HUES6 (cell line): ENCODE measurements around the gene SUN2.
A peak's percentile ranks its signal among the peaks of the same experiment; 100 is the strongest.

Source experiments
- H3K27ac ChIP-seq: 2 replicates; pipeline ENCODE4 v1.7.0; 2013; ENCODE audit warnings: low read depth, mild to moderate bottlenecking, low read length, inconsistent platforms
- H3K27me3 ChIP-seq: 2 replicates; pipeline ENCODE4 v1.6.1; 2013; ENCODE audit warnings: low read length; ENCODE audit not compliant: control insufficient read depth, insufficient read depth
- H3K36me3 ChIP-seq: 2 replicates; pipeline ENCODE4 v1.6.1; 2013; ENCODE audit warnings: low read length; ENCODE audit not compliant: control insufficient read depth, insufficient read depth
- H3K4me1 ChIP-seq: 2 replicates; pipeline ENCODE4 v1.6.1; 2013; ENCODE audit warnings: low read length; ENCODE audit not compliant: control insufficient read depth, insufficient read depth
- H3K4me3 ChIP-seq: 2 replicates; pipeline ENCODE4 v1.5.1; 2013; ENCODE audit warnings: low read depth, low read length
- H3K9ac ChIP-seq: one replicate; pipeline ENCODE4 v1.6.1; 2013; ENCODE audit warnings: mild to moderate bottlenecking, low read length
- H3K9me3 ChIP-seq: 2 replicates; pipeline ENCODE4 v1.6.1; 2013; ENCODE audit warnings: low read depth, low read length; ENCODE audit not compliant: control insufficient read depth, insufficient read depth

SUN2 gene

DNA sequence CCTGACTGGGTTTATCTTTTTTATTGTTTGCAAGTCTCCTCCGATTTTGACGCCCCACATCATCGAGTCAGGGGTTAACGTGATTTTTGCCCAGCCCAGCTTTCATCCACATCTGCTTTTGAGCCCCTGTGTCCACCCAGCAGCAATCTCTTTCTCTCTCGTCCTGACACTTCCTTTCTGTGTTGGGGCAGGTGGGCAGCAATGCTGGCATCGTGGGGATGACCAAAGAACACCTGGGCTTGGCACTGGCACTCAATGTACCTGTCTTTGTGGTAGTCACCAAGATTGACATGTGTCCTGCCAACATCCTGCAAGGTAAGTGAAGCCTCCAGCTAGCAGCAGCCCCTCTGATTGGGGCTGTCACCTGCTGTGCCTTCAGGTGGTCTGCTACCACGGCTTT, 34.2 kb downstream of the SUN2 start:
- Histone ChIP-seq H3K27ac (no peak overlapping the region), H3K9ac (no peak overlapping the region), H3K9me3 (no peaks in the 10 kb centered on the region), H3K27me3 (no peaks in the 10 kb centered on the region), H3K4me1 (peaks cover 11% of the 10 kb centered on the region; the same call in 1 of the 2 replicates), H3K4me3 (no peak overlapping the region), H3K36me3 (peaks cover 88% of the 10 kb centered on the region)

DNA sequence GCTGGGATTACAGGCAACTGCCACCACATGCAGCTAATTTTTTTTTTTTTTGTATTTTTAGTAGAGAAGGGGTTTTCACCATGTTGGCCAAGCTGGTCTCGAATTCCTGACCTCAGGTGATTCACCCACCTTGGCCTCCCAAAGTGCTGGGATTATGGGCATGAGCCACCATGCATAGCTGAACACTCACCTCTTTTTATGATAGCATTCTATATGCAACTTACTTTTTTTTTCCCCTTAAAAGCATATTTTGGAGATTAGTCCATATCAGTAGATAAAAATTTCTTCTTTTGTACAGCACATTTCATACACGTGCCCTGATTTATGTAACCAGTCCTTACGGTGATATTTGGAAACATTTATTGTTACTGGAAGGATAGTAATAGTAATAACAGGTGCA, 35.4 kb downstream of the SUN2 start:
- Histone ChIP-seq H3K36me3 (peaks cover 88% of the 10 kb centered on the region), H3K4me1 (peaks cover 13% of the 10 kb centered on the region; the same call in 1 of the 2 replicates), H3K27me3 (no peaks in the 10 kb centered on the region), H3K9me3 (no peaks in the 10 kb centered on the region), H3K27ac (no peak overlapping the region), H3K9ac (no peak overlapping the region), H3K4me3 (no peak overlapping the region)

DNA sequence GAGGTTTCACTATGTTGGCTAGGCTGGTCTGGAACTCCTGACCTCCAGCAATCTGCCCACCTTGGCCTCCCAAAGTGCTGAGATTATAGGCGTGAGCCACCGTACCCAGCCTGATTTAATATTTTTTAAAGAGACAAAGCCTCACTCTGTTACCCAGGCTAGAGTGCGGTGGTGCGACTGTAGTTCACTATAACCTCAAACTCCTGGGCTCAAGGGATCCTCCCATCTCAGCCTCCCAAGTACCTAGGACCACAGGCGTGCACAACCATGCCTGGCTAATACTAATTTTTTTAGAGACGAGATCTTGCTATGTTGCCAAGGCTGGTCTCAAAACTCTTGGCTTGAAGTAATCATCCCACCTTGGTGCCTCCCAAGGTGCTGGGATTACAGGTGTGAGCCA, 36.6 kb downstream of the SUN2 start:
- H3K9ac ChIP-seq: no peak overlapping the region
- no peaks in the 10 kb centered on the region for H3K9me3 ChIP-seq
- peaks cover 84% of the 10 kb centered on the region for H3K36me3 ChIP-seq
- H3K4me1 ChIP-seq: peaks cover 17% of the 10 kb centered on the region; the same call in 1 of the 2 replicates
- H3K4me3 ChIP-seq: no peak overlapping the region
- H3K27ac ChIP-seq: no peak overlapping the region
- H3K27me3 ChIP-seq: no peaks in the 10 kb centered on the region

DNA sequence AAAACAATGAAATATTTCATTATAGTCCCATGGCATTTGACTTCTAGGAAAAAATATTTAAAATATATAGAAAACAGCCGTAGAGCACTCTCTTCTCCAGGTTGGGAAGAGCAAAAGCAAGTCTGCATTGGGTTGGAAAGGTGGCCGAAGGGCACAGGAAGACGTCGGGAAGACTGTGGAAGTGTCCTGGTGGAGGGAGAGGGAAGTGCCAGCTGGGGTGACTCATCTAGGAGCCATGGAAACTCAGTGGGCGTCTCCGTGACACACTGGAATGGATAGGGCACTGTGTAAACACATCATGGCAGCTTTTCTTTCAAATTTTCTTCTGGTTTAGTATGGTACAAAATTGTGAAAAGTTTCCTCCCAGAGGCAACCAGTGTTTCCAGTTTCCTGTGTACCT, 37.4 kb downstream of the SUN2 start:
- H3K27ac ChIP-seq: no peak overlapping the region
- no peak overlapping the region for H3K4me3 ChIP-seq
- H3K27me3 ChIP-seq: no peaks in the 10 kb centered on the region
- no peak overlapping the region for H3K9ac ChIP-seq
- peaks cover 24% of the 10 kb centered on the region; the same call in 1 of the 2 replicates for H3K4me1 ChIP-seq
- no peaks in the 10 kb centered on the region for H3K9me3 ChIP-seq
- peaks cover 76% of the 10 kb centered on the region for H3K36me3 ChIP-seq

DNA sequence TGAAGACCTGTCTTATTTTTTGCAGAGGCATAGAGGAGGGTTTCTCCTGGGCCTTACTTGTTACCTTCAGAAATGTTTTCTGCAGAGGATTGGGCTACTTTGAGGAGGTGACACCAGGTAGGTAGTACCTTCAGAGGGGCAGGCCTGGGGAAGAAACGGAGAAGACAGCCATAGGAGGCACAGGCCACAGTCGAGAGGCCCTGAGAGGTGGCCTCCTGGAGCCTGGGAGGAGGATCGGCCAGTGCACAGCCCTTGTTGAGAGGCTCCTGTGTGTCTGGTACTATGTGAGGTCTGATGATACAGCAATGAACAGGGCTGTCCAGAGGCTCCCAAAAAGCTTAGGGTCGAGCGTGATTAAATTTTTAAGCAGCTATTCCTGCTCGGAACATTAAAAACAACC, 38.6 kb downstream of the SUN2 start:
- H3K36me3 ChIP-seq: peaks cover 65% of the 10 kb centered on the region
- no peak overlapping the region for H3K27ac ChIP-seq
- no peaks in the 10 kb centered on the region for H3K27me3 ChIP-seq
- no peaks in the 10 kb centered on the region for H3K9me3 ChIP-seq
- no peak overlapping the region for H3K4me3 ChIP-seq
- no peak overlapping the region for H3K9ac ChIP-seq
- peaks cover 35% of the 10 kb centered on the region for H3K4me1 ChIP-seq

DNA sequence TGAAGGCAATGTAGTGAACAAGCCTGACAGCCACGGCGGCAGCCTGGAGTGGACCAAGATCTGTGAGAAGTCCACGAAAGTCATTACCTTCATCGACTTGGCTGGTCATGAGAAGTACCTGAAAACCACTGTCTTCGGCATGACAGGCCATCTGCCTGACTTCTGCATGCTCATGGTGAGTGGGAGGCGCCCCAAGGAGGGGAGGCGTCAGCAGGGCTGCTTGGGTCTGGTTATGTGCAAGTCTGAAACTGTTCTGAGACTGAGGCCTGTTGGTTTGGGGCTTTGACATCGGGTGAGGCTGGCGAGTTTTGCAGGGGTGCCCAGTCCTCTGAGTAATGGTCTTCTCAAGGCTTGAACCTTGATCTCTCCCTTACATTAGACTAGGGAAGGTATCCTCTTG, 39.0 kb downstream of the SUN2 start:
- H3K4me1 ChIP-seq: peaks cover 39% of the 10 kb centered on the region
- no peak overlapping the region for H3K4me3 ChIP-seq
- peaks cover 61% of the 10 kb centered on the region for H3K36me3 ChIP-seq

DNA sequence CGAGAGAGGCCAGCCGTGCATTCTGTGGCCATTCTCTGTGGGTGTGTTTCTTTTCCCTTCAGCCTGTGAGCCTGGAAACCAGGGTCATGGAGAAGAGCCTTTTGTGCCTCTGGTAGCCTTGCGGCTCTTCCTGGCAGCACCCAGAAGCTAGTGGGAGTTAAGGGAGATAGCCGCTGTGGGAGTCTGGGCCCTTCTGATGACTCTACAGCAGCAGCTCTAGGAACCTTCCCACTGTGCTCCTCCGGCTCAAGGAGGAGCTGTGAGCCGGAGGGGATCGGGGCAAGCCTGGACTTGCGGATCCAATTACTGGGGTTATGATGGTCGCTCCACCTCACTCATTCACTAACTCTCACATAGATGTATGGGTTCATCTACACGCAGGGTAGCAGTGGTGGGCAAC, 39.5 kb downstream of the SUN2 start:
- Histone ChIP-seq H3K4me3 (no peak overlapping the region), H3K9ac (no peak overlapping the region), H3K4me1 (peaks cover 39% of the 10 kb centered on the region), H3K36me3 (peaks cover 56% of the 10 kb centered on the region), H3K27me3 (no peaks in the 10 kb centered on the region), H3K9me3 (no peaks in the 10 kb centered on the region), H3K27ac (0 out of 2 replicates have a peak overlapping the region, but pooled peaks have one; percentile 8)

More for the DNA sequence above, 39.0 kb downstream of the SUN2 start:
- Histone ChIP-seq H3K9me3 (no peaks in the 10 kb centered on the region), H3K27me3 (no peaks in the 10 kb centered on the region), H3K9ac (no peak overlapping the region), H3K27ac (0 out of 2 replicates have a peak overlapping the region, but pooled peaks have one; percentile 8)

- H3K4me1 ChIP-seq: peaks cover 39% of the 10 kb centered on the region
- no peak overlapping the region for H3K9ac ChIP-seq
- no peaks in the 10 kb centered on the region for H3K27me3 ChIP-seq
- H3K4me3 ChIP-seq: no peak overlapping the region
- H3K27ac ChIP-seq: no peak overlapping the region
- H3K9me3 ChIP-seq: no peaks in the 10 kb centered on the region
- peaks cover 56% of the 10 kb centered on the region for H3K36me3 ChIP-seq
Measured at GRCh38 chr22:38715852-38716251, 39.9 kb downstream of the SUN2 start.

- no peaks in the 10 kb centered on the region for H3K9me3 ChIP-seq
Measured at GRCh38 chr22:38715176-38715764, 40.5 kb downstream of the SUN2 start.

GRCh38 chr22:38713921-38714320, 41.9 kb downstream of the SUN2 start:
- H3K9me3 ChIP-seq: no peaks in the 10 kb centered on the region
- peaks cover 39% of the 10 kb centered on the region for H3K4me1 ChIP-seq
- no peak overlapping the region for H3K27ac ChIP-seq
- no peak overlapping the region for H3K4me3 ChIP-seq
- H3K27me3 ChIP-seq: no peaks in the 10 kb centered on the region
- peaks cover 58% of the 10 kb centered on the region for H3K36me3 ChIP-seq
- H3K9ac ChIP-seq: no peak overlapping the region

More at GRCh38 chr22:38715176-38715764, 40.5 kb downstream of the SUN2 start:
- Histone ChIP-seq H3K36me3 (peaks cover 55% of the 10 kb centered on the region), H3K4me3 (no peak overlapping the region), H3K27me3 (no peaks in the 10 kb centered on the region), H3K4me1 (peaks cover 39% of the 10 kb centered on the region), H3K9ac (no peak overlapping the region), H3K27ac (no peak overlapping the region)

GRCh38 chr22:38712486-38713207, 43.2 kb downstream of the SUN2 start:
- Histone ChIP-seq H3K27me3 (no peaks in the 10 kb centered on the region), H3K4me3 (no peak overlapping the region), H3K27ac (no peak overlapping the region), H3K9ac (peak overlapping the region; percentile 6), H3K9me3 (no peaks in the 10 kb centered on the region), H3K4me1 (peaks cover 40% of the 10 kb centered on the region), H3K36me3 (peaks cover 49% of the 10 kb centered on the region)
